Measurements from ENCODE around the gene PALLD. TPM values are rescaled to one million over a fixed set of nuclear protein-coding genes. Genes with fewer than 3 reads are reported as not detected.

PALLD gene
- total RNA-seq, 1 experiment from 2014 or later, result 27.6 TPM

DNA sequence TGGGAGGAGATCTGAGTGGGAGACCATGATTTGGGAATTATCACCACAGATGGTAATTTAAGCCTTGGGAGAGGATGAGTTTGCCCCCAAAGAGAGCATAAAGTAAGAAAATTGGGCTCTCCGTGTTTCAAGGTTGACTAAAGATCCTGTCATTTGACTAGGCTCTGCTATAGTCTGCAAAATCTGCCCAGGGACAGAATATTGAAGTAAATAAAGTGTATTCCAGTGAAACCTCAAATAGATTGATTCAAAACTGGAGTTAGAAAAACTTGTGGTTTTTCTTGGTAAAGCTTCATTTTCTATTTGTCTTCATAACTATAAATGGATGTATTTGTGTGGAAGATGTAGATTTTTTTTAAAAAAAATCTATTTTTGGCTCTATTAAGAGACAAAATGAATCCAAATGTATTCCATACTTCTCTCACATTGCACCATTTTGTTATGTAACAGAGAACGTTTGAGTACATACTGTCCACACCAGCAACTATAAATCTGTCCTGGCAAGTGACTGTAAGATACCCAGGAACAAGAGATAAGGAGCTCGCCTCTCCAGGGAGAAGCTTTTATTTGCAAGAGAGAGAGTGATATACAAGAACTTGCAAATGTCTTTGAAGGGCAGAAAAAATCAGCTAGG is 343.0 kb downstream of the PALLD start:
- TF ChIP-seq, protein P1, sequence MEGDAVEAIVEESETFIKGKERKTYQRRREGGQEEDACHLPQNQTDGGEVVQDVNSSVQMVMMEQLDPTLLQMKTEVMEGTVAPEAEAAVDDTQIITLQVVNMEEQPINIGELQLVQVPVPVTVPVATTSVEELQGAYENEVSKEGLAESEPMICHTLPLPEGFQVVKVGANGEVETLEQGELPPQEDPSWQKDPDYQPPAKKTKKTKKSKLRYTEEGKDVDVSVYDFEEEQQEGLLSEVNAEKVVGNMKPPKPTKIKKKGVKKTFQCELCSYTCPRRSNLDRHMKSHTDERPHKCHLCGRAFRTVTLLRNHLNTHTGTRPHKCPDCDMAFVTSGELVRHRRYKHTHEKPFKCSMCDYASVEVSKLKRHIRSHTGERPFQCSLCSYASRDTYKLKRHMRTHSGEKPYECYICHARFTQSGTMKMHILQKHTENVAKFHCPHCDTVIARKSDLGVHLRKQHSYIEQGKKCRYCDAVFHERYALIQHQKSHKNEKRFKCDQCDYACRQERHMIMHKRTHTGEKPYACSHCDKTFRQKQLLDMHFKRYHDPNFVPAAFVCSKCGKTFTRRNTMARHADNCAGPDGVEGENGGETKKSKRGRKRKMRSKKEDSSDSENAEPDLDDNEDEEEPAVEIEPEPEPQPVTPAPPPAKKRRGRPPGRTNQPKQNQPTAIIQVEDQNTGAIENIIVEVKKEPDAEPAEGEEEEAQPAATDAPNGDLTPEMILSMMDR (IDR thresholded peaks at IDR 0.05; ENCODE audit: unreplicated experiment), result no peak
- BruUV-seq (replicated peaks), result no TSS peak
- CTCF ChIA-PET, result no interaction called here
- Mint-ChIP-seq H3K9me3 (ENCODE audit: low read depth, unreplicated experiment) (no peaks in the 10 kb centered on the region), H3K4me1 (ENCODE audit: low read depth, unreplicated experiment) (peaks cover 8% of the 10 kb centered on the region), H3K27ac (ENCODE audit: unreplicated experiment) (no peak overlapping the region), H3K36me3 (ENCODE audit: insufficient read depth, unreplicated experiment) (no peaks in the 10 kb centered on the region), H3K27me3 (ENCODE audit: unreplicated experiment) (no peaks in the 10 kb centered on the region), H3K4me3 (ENCODE audit: low read depth, unreplicated experiment) (no peak overlapping the region)
- DNase-seq, result no peak
- intact Hi-C loops (cut with micrococcal nuclease; ENCODE audit: unreplicated experiment), result loop anchor here (10.0 kb wide), 1 partner anchor 125 kb away; no protein-coding TSS in a partner anchor

DNA sequence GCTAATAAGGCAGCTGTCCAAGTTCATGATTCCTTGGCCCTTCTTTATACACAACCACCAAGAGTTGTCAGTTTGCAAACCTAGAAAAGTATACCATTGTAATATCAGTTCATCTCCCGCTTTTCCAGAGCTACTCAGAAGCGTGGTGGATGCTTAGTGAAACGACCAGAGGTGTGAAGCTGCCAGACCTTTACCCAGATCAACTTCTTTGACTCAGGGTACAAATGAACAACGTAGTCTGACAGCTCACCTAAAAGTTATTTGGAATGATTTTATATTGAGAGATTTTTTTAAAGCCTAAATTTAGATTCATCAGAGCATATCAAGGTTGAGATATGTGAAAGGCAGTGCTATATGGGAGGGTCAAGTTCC is 343.5 kb downstream of the PALLD start:
- no peaks in the 10 kb centered on the region for H3K36me3 Mint-ChIP-seq (ENCODE audit: insufficient read depth, unreplicated experiment)
- BruUV-seq (replicated peaks), result no TSS peak
- no peak overlapping the region for H3K27ac Mint-ChIP-seq (ENCODE audit: unreplicated experiment)
- no peaks in the 10 kb centered on the region for H3K9me3 Mint-ChIP-seq (ENCODE audit: low read depth, unreplicated experiment)
- no peak for DNase-seq
- H3K4me1 Mint-ChIP-seq (ENCODE audit: low read depth, unreplicated experiment), result peaks cover 7% of the 10 kb centered on the region
- no peaks in the 10 kb centered on the region for H3K27me3 Mint-ChIP-seq (ENCODE audit: unreplicated experiment)
- TF ChIP-seq, protein P1 (IDR thresholded peaks at IDR 0.05; ENCODE audit: unreplicated experiment), result no peak
- H3K4me3 Mint-ChIP-seq (ENCODE audit: low read depth, unreplicated experiment), result no peak overlapping the region
- CTCF ChIA-PET, result no interaction called here
- intact Hi-C loops (cut with micrococcal nuclease; ENCODE audit: unreplicated experiment), result loop anchor here (10.0 kb wide), 1 partner anchor 126 kb away; no protein-coding TSS in a partner anchor

DNA sequence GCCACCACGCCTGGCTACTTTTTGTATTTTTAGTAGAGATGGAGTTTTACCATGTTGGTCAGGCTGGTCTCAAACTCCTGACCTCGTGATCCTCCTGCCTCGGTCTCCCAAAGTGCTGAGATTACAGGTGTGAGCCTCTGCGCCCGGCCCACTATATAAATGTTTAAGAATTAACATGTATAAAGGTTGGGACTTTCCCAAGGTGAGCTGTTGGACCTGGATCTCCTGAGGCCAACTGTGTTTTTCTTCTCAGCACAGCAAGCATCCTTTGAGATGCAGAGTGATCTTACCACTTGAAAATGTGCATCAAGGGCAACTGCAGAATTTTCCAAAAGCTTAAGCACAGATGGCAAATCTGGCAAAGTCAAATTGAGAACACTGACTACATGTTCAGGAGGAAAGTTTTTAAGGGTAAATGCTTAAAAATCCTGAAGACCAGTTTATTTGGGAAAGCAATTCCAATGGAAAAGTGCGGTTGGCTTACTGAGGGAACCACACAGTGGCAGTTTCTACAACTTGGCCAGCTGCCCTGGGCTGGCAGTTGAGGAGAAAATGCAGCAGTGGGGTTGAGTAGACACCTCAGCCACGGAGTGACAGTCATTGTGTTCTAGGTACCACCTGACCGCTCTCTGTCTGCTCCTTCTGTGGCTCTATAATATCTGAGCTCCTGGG is 344.3 kb downstream of the PALLD start:
- no peak overlapping the region for H3K27ac Mint-ChIP-seq (ENCODE audit: unreplicated experiment)
- no peak overlapping the region for H3K4me3 Mint-ChIP-seq (ENCODE audit: low read depth, unreplicated experiment)
- intact Hi-C loops (cut with micrococcal nuclease; ENCODE audit: unreplicated experiment), result loop anchor here (10.0 kb wide), 1 partner anchor 126 kb away; no protein-coding TSS in a partner anchor
- no peaks in the 10 kb centered on the region for H3K36me3 Mint-ChIP-seq (ENCODE audit: insufficient read depth, unreplicated experiment)
- H3K4me1 Mint-ChIP-seq (ENCODE audit: low read depth, unreplicated experiment), result no peaks in the 10 kb centered on the region
- no peak for DNase-seq
- H3K27me3 Mint-ChIP-seq (ENCODE audit: unreplicated experiment), result no peaks in the 10 kb centered on the region
- CTCF ChIA-PET, result no interaction called here
- no TSS peak for BruUV-seq (replicated peaks)
- TF ChIP-seq, protein P1 (IDR thresholded peaks at IDR 0.05; ENCODE audit: unreplicated experiment), result no peak
- no peaks in the 10 kb centered on the region for H3K9me3 Mint-ChIP-seq (ENCODE audit: low read depth, unreplicated experiment)

DNA sequence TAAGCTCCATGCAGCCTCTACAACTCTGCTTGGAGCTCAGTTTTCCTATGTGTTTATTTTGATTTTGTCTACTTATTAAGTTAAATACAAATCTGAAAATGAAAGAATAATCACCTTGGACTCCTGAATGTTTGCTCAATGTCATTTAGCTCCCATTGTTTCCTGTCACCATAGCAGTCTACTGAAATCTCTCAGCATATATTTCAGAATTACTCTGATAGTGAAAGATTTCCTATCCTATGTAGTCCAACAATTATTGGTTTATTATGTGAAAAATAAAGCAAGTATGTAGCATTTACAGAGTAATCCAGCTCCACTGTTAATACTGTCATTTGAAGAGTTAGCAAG is 344.8 kb downstream of the PALLD start:
- TF ChIP-seq, protein P1 (IDR thresholded peaks at IDR 0.05; ENCODE audit: unreplicated experiment), result no peak
- CTCF ChIA-PET, result no interaction called here
- no peak overlapping the region for H3K4me3 Mint-ChIP-seq (ENCODE audit: low read depth, unreplicated experiment)
- H3K27me3 Mint-ChIP-seq (ENCODE audit: unreplicated experiment), result no peaks in the 10 kb centered on the region
- no peaks in the 10 kb centered on the region for H3K4me1 Mint-ChIP-seq (ENCODE audit: low read depth, unreplicated experiment)
- intact Hi-C loops (cut with micrococcal nuclease; ENCODE audit: unreplicated experiment), result loop anchor here (10.0 kb wide), 1 partner anchor 127 kb away; no protein-coding TSS in a partner anchor
- no peaks in the 10 kb centered on the region for H3K9me3 Mint-ChIP-seq (ENCODE audit: low read depth, unreplicated experiment)
- no TSS peak for BruUV-seq (replicated peaks)
- H3K27ac Mint-ChIP-seq (ENCODE audit: unreplicated experiment), result no peak overlapping the region
- no peaks in the 10 kb centered on the region for H3K36me3 Mint-ChIP-seq (ENCODE audit: insufficient read depth, unreplicated experiment)
- no peak for DNase-seq

Data from Calu3 (cell line).